CMK (cell line): ENCODE results near the gene ACTN4.
A peak's percentile ranks its signal among the peaks of the same experiment; 100 is the strongest.

Source experiments
- DNase-seq: peaks from one replicate; pipeline ENCODE4 v3.0.0-alpha.2; 2010; ENCODE audit warnings: low read depth

ACTN4 gene

DNA sequence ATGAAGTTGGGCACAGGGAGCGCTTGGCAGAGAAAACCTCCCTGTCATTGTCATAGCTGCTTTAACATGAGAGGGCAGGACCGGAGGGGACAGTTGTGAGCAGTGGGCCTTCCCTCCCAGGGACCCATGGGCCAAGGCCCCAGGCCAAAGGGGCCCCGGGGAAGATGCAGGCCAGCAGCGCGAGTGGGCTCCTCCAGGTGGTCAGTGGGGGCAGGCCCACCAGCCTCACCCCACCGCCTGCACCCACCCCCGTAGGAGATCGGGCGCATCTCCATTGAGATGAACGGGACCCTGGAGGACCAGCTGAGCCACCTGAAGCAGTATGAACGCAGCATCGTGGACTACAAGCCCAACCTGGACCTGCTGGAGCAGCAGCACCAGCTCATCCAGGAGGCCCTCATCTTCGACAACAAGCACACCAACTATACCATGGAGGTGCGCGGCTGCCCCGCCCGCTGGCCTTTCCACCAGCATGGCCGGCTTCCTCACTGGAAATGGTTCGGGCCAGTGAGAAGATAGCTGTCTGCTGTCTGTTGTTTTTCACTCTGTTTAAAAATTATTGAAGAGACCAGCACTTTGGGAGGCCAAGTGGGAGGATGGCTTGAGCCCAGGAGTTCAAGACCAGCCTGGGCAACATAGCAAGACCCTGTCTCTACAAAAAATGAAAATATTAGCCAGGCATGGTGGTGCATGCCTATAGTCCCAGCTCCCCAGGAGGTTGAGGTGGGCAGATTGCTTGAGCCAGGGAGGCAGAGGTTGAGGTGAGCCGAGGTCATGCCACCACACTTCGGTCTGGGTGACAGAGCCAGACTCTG, 78.2 kb downstream of the ACTN4 start:
- DNase-seq, result no peak

DNA sequence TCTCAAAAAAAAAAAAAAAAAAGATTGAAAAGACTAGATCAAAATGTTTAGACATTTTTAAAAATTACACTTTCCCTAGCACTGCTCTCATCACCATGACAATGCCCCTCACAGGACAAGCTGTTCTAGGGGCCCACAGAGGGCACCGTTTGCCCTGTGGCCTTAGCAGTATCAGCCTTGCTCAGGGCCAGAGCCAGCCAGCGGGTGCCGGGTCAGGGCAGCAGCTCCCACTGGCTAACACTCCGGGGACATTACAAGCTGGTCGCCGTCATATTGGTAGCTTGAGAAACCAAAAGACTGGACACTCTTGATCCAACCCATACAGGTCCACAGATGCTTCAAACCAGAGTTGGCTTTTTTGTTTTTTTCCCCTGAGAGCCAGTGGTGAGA, 78.8 kb downstream of the ACTN4 start:
- DNase-seq, result no peak

DNA sequence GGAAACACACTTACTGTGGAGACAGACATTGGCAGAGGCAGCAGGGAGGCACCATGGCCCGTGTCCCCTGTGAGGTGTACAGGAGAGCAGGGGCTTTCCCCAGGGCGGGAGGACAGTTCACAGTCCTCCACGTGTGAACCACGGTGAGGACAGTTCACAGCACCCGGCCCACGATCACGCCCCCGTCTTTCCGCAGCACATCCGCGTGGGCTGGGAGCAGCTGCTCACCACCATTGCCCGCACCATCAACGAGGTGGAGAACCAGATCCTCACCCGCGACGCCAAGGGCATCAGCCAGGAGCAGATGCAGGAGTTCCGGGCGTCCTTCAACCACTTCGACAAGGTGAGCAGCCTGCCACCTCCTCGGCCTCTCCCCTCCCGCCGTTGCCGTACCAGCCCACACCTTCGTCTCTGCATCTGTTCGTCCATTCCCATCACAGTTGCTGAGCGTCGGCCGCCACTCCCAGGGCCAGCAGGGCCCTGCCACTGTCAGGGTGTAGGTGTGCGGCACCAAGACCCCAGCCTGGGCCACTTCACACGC, 79.4 kb downstream of the ACTN4 start:
- DNase-seq, result no peak

DNA sequence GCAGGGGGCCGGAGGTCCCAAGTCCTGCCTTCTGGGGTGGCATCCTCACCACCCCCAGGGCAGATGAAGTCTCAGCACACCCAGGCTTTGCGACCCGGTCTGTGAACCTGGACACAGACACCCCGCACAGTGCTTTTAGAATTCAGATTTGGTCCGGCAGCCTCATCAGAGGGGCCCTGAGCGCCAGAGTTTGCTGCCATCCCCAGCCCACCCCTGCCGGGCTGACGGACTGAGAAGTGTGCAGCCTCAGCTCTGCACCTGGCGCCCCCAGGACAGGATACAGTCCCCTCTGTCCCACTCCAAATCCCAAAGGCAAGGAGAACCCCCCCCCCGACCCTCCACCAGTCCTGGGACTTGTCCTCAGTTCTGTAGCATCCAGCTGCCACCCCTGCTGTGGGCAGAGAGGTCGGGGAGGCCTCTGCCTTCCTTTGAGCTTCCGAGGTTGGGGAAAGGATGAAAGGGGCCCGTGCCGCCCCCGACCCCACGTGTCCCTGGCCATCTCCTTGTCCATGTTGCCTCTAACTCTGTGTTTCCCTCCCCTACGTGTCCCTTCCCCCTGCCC, 79.9 kb downstream of the ACTN4 start:
- no peak for DNase-seq

DNA sequence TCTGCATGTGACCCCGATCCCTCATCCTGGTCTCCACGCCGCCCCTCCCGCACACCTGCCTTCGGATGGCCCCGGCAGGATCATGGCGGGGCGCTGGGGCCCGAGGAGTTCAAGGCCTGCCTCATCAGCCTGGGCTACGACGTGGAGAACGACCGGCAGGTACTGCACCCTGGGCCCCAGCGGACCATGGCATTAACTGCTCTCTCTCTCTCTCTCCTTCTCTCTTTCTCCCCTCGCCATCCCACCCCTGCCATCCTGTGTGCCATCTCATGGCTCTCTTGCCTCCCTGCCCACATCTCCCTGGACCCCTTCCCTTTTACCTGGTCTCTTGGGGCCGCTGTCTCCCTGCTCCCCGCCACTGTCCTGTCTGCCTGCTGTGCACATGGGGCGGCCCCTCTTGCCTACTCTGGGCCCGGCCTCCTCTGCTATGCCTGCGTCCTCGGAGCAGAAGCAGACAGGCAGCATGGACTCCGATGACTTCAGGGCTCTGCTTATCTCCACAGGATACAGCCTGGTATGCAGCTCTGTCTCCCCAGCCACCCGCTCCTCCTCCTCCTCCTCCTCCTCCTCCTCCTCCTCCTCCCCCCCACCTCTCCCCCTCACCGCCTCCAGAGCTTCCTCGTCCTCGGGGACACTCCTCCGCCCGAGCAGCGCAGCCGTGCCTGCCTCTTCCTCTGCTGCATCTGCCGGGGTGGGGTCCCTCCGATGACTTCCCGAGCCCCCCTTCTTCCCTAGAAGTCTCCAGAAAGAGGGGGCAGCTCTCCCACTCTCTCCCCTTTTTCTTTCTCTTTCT, 80.6 kb downstream of the ACTN4 start:
- peak; percentile 81 for DNase-seq

DNA sequence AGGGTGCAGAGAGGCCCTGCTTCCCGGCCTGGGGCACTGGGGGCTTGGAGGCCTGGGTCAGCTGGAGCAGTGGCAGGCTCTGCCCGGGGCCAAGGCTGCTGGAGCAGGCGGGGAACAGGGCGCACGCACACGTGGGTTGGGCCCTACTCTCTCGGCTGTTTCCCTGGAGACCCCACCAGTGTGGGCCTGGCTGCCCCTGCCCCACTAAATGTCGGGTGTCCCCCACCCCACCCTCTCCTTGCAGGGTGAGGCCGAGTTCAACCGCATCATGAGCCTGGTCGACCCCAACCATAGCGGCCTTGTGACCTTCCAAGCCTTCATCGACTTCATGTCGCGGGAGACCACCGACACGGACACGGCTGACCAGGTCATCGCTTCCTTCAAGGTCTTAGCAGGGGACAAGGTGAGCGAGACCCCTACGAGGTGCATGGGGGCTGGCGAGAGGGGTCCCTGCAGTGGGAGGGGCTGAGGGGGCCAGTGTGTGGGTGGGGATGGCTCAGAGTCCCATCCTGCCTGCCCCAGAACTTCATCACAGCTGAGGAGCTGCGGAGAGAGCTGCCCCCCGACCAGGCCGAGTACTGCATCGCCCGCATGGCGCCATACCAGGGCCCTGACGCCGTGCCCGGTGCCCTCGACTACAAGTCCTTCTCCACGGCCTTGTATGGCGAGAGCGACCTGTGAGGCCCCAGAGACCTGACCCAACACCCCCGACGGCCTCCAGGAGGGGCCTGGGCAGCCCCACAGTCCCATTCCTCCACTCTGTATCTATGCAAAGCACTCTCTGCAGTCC, 81.5 kb downstream of the ACTN4 start:
- no peak for DNase-seq

DNA sequence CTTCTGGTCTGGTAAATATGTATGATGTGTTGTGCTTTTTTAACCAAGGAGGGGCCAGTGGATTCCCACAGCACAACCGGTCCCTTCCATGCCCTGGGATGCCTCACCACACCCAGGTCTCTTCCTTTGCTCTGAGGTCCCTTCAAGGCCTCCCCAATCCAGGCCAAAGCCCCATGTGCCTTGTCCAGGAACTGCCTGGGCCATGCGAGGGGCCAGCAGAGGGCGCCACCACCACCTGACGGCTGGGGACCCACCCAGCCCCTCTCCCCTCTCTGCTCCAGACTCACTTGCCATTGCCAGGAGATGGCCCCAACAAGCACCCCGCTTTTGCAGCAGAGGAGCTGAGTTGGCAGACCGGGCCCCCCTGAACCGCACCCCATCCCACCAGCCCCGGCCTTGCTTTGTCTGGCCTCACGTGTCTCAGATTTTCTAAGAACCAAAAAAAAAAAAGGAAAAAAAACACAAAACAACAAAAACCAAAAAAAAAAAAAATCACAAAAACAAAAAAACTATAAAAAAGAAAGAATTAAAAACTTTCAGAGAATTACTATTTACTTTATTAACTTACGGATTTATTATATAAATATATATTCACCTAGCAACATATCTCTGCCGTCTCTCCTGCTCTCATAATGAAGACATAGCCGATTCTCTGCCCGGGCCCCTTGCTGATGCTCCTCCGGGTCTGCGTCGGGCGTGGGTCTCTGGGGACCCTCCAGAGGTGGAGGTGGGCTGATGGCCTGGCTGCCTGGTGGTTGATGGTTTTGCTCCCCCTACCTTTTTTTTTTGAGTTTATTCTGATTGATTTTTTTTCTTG, 82.4 kb downstream of the ACTN4 start:
- DNase-seq, result peak; percentile 48

DNA sequence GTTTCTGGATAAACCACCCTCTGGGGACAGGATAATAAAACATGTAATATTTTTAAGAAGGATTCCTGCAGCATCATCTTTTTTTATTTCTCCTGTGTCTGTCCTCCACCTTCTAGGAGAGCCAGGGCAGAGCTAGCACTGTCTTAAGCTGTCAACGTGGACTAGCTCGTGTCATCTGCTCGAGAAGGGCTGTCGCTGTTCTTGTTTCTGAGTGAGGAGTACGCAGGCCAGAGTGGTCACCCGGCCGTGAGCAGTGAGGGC, 83.0 kb downstream of the ACTN4 start:
- DNase-seq, result no peak

DNA sequence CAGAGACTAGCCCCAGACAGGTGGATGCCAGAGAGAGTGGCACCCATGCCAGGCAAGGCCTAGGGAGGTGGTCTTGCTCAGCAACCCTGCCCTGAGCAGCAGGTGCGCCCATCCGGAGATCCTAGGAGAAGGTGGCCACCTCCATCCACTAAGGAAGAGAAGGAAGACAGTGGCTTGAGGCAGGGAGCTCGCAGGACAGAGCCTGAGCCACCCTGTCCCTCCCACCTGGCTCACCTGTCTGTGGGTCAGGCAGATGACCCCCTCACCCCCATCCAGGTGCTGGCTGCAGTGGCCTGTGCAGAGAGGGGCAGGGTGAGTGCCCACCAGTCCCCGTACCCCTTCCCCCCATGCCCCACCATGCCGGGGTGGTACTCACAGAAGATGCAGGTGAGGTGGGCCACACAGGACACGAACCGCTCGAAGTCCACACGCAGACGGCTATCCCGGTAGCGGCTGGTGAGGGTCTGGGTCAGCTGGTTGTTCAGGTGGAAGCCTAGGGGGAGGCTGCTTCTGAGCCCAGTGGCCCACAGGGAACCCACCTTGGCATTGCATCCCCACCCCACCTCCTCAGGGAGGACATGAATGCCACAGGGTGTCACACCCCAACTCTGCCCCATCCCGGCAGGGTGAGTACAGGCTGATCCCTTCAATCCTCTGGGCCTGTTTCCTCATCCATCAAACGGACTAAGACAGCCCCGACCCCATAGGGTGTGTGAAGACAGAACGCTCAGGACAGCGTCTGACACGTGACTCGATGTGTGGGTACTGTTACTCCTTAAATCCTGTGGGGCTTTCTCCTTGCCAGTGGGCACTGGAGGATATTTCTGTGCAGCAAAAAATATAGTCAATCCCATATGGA, 83.5 kb downstream of the ACTN4 start:
- no peak for DNase-seq

DNA sequence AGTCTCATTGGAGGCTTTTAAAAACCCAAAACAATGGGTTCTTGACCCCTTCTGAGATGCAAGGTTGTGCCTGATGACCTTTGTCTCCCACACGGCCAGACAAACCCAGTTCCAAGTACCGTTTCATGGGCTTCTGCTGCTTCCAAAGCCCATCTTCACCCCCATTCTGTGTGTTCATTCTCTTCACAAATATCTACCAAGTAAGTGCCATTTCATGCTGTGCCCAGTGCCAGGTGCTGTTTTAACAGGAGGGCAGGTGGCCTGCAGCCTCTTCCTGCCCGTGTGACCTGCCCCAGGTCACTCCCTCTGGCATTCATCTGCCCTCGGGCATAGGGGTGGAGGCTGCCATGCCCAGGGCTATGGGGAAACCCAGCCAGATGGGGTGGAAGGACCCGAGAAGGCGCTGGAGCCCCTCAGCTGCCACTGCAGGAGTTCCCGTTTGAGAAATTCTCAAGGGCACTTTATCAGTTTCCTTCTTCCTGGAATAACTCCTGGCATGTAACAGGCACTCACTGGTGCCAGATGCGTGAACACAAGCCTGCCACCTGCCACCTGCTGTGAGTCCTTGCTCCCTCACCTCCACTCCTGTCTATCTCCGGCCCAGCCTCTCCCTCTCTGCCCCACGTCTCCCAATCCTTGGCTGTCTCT, 84.3 kb downstream of the ACTN4 start:
- DNase-seq, result no peak

DNA sequence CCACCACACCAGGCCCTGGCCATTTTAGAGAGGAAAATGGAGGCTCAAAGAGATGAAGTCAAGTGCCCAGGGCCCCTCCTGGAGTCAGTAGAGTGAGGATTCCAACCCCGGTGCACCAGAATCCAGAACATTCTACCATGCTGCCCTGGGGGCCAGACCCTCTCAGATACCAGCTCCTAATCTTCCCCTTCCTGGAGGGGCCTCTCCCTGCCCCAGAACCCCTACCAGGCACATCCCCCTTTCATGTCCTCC, 85.7 kb downstream of the ACTN4 start:
- DNase-seq, result no peak

DNA sequence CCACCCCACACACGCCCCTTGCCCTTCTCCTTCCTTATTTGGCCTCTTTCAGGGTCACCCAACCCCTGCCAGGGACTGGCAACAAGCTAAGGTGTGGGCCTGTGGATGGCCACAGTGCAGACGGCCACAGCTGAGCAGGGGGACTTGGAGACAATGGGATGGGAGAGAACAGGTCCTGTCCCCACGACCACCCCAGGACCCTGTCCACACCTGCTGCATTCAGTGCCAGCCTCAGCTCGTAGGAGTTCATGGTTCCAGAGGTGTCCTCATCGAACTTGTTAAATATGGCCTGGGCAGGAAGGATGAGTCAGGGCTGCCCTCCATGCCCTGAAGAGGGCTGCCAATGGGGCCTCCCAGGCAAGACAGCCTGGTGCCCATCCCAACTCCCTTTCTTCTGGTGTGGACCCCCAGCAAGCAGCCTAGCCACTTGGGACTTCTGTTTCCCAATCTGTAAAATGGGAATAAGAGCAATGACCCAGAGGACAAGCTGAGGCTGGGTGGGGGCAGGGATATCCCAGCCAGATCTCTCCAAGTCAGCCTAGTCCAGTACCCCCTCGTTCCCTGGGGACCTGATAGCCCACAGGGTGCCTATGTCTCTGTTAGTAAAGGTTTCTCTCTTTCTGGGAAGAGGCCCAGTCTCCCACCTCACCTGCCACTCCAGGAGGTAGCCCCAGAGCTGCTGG, 86.2 kb downstream of the ACTN4 start:
- no peak for DNase-seq

DNA sequence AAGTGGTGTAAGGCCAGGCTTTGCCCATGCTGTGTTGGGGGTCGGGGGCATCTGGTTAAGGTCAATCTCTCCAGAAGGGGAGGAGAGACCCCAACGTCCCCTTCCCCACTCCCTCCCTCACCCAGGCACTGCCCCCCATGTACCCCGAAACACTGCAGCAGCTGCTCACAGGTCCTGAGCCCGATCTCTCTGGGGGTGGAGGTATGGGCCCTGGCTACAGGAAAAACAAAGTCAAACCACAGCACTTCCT, 86.7 kb downstream of the ACTN4 start:
- DNase-seq, result no peak

DNA sequence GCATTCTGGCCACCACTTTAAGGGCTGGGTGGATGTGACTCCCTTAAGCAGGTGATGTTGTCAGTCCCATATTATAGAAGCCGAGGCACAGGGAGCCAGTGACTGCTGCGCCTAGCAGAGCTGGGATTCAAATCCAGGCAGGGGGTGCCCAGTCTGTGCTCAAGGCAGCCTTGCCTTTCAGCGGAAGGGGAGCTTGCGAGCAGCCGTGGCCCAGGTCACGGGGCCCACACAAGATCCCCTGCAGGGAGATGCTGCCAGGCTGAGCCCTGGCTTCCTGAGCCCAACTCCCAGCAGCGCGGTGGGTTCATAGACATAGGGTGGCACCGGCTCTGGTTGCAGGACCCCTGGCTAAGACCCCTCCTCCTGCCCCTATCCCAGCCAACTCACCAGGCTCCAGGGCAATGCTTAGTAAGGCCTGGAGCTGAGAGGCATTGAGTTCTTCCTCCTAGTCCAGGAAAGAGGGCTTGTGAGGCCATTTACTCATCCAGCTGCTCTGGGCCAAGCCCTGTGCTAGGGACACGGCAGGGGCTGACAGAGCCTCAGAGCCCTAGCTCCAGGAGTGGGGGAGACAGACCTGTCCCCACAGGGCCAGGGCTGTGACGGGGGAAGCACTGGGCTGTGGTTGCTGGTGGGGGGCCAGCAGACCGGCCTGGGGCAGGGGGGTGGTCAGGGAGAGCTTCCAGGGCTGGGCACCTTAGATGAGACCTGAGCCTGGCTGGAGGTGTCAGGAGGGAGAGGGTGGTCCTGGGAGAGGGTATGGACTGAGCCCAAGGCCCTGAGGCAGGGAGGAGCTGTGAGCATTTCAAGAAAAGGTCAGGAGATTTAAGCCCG, 87.2 kb downstream of the ACTN4 start:
- no peak for DNase-seq

DNA sequence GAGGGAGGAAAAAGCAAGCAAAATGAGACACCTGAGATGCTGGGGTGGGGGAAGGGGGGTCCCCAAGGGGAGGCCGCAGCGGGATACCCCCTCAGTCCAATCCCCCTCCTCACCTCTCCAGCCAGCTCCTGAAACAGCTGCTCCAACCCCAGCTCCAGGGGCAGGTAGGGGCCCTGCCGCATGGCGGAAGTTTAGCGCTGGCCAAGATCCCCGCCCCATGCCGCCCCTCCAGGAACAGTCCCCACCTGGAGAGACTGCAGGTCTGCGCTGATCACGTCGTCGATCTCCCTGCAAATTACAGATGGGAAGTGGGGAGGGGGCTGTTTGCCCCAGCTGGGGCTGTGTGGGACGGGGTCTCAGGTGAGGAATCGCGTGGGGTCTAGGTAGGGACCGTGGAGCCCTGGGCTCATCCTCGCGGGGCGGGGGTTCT, 87.8 kb downstream of the ACTN4 start:
- DNase-seq, result no peak

DNA sequence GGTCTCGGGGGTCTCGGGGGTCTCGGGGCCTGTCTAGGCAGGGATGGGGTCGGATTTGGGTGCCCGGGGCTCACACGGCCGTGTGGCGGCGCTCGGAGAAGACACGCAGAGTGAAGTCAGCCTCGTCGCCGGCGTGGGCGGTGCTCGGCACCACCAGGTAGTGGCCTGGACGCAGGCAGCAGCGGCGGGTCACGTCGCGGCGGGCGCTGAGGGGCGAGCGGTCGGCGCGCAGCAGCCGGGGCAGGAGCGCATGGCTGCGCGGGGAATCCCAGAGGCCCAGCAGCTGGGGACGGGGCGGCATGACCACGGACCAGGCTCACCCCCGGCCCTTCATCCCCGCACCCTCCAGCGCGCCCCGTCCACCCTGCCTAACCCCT, 88.6 kb downstream of the ACTN4 start:
- no peak for DNase-seq

DNA sequence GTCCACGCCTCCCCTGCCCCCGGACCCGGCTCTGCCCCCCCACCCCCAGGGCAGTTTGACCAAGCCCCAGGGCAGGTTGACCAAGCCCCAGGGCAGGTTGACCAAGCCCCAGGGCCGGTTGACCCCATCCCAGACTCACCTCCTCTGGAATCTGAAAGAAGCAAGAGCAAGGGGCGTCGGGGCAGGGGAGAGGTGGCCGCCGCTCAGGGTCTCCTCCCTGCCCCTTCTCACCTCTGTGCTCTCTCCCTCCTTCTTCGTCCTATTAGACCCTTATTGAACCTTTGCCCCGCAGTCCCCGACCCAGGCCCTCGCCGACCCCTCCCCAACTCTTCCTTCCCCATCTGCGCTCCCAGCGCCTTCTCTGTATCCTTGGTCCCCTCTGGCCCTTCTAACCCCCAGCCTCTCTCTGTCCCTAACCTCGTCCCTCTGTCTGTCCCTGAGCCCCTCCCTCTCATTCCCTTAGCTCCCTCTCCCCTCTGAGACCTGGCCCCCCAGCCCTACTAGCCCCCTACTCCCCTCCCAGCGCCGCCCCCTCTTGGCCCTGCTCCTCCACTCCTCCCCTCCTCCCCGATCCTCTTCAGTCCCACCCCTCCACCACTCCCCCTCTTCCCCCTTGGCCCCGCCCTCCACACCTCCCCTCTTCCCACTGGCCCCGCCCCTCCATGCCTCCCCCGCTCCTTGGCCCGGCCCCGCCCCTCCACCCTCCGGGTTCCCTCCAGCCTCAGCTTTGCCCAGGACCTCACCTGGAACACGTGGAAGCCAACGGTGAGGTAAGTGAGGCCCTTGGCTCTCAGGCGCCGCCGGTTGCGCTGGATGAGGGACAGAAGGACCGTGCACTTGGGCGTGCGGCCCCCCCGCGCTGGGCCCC, 89.2 kb downstream of the ACTN4 start:
- no peak for DNase-seq

DNA sequence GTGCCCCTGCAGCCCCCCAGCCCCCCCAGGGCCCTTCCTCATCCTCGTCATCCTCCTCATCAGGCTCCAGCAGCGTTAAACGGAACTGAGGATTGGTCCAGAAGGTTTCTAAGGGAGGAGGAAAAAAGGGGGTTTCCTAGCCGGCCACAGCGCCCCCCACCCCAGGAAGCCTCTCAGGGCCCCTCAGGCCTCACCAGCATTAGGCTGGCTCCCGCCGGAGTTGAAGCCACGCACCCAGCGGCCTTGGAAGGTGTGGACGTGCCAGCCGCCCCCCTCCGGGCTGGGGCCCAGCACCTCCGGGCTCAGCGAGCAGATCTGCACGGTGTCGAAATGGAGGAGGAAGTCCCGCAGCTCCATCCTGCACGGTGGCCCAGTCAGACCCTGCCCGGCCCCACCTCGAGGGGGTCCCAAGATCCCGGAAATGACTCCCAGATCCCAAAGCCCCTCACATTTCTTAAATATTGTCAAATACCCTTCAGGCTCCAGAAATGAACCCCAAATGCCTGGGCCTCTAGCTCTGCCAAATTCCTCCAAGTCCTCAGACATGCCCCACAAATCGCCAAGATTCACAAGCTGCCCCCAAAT, 89.9 kb downstream of the ACTN4 start:
- no peak for DNase-seq
